SU-DHL-6 (cell line): ENCODE measurements around the gene ZNF507.
"Not testable (repeated sequence)": the region's sequence is repeated elsewhere in the genome, so short reads cannot be mapped to it uniquely, and the experiment has no call there.

Experiments
- H2AFZ ChIP-seq: fragments of 200-600 bp; sonication (generic); 2 replicates; pipeline ENCODE4 v1.6.1; 2014; ENCODE audit warnings: low read depth, mild to moderate bottlenecking, moderate library complexity, mixed read lengths, antibody characterized with exemption, low read length; ENCODE audit not compliant: severe bottlenecking
- H3F3A ChIP-seq: fragments of 200-600 bp; shearing (Covaris generic); 2 replicates; pipeline ENCODE4 v1.6.0; 2016; ENCODE audit warnings: antibody characterized with exemption, mild to moderate bottlenecking; ENCODE audit not compliant: insufficient read depth
- H3K27ac ChIP-seq: fragments of 200-600 bp; sonication (generic); 2 replicates; pipeline ENCODE4 v1.5.1; 2016; ENCODE audit warnings: low read depth, mild to moderate bottlenecking, low read length, moderate library complexity, mixed read lengths
- H3K27me3 ChIP-seq: fragments of 200-600 bp; sonication (generic), shearing (Covaris generic); 2 replicates; pipeline ENCODE4 v1.6.0; 2014; ENCODE audit warnings: mild to moderate bottlenecking, low read length
- H3K36me3 ChIP-seq: fragments of 200-600 bp; sonication (generic); 2 replicates; pipeline ENCODE4 v1.6.1; 2014; ENCODE audit warnings: mild to moderate bottlenecking, low read length, mixed read lengths
- H3K4me2 ChIP-seq: fragments of 300-600, 200-600 bp; shearing (Covaris generic), sonication (generic); 2 replicates; pipeline ENCODE4 v1.6.0; 2014; ENCODE audit warnings: low read length, low read depth, mild to moderate bottlenecking; ENCODE audit not compliant: poor library complexity, severe bottlenecking
- H3K4me3 ChIP-seq: fragments of 200-600 bp; sonication (generic); 2 replicates; pipeline ENCODE4 v1.5.1; 2014; ENCODE audit warnings: antibody characterized with exemption, low read length, mild to moderate bottlenecking, mixed read lengths; ENCODE audit not compliant: insufficient read depth, poor library complexity, severe bottlenecking
- H3K79me2 ChIP-seq: fragments of 200-600 bp; sonication (generic); 2 replicates; pipeline ENCODE4 v1.6.1; 2014; ENCODE audit warnings: mild to moderate bottlenecking, low read length, moderate library complexity; ENCODE audit not compliant: insufficient read depth
- H3K9ac ChIP-seq: fragments of 200-600 bp; sonication (generic); 2 replicates; pipeline ENCODE4 v1.7.0; 2014; ENCODE audit warnings: mild to moderate bottlenecking, low read length
- H3K9me2 ChIP-seq: fragments of 200-600 bp; sonication (generic); replicated peaks from 2 replicates; pipeline ENCODE4 v1.6.1; 2014; ENCODE audit warnings: low read length; ENCODE audit not compliant: insufficient read depth
- H3K9me3 ChIP-seq: fragments of 200-600 bp; sonication (generic); 2 replicates; pipeline ENCODE4 v1.6.1; 2014; ENCODE audit warnings: low read length, mixed read lengths; ENCODE audit not compliant: insufficient read depth
- H4K20me1 ChIP-seq: fragments of 200-600 bp; sonication (generic); 2 replicates; pipeline ENCODE4 v1.6.1; 2014; ENCODE audit warnings: low read depth, mild to moderate bottlenecking, antibody characterized with exemption, low read length, moderate library complexity, mixed read lengths
- EZH2phosphoT487 ChIP-seq: fragments of 200-600 bp; sonication (generic), shearing (Covaris generic); conservative IDR thresholded peaks from 2 replicates; pipeline ENCODE4 v1.6.1; 2018; ENCODE audit warnings: mild to moderate bottlenecking, antibody characterized with exemption, low read length, moderate library complexity, mixed read lengths
- TF ChIP-seq, protein P1 (sequence below): fragments of 200-600 bp; sonication (generic); IDR thresholded peaks from one replicate; pipeline ENCODE4 v1.5.1; 2017; ENCODE audit warnings: antibody characterized with exemption, mild to moderate bottlenecking, low read length, moderate library complexity; ENCODE audit not compliant: insufficient read depth, poor library complexity, severe bottlenecking

ZNF507 gene

DNA sequence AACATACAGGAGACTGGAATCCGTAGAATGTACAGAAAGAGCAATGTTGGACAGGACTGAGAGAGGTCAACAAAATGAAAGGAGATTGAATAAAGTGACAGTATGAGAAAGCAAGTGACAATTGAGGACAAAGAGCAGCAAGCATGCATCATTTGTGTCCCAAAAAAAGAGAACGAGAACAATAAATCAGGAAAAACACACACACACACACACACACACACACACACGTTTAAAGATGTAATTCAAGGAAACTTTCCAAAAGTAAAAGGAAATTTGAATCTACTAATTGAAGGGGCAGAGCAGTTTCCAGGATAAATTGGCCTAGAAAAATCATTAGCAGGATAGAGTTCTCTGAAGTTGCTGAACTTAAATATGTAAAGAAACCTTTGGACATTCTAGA, 77.0 kb downstream of the ZNF507 start:
- Histone ChIP-seq H3K36me3 (peaks cover 3% of the 10 kb centered on the region; the same call in 1 of the 2 replicates), H3K9ac (peak overlapping the region; percentile 14; the same call in 1 of the 2 replicates), H3K9me2 (no peaks in the 10 kb centered on the region)

GRCh38 chr19:32423944-32424343, 78.5 kb downstream of the ZNF507 start:
- H3K9me3 ChIP-seq, H3K9me2 ChIP-seq, H3K27ac ChIP-seq, H3K4me2 ChIP-seq, H3K79me2 ChIP-seq, H3K9ac ChIP-seq, H4K20me1 ChIP-seq, H3K4me3 ChIP-seq, H3K36me3 ChIP-seq, H2AFZ ChIP-seq, H3F3A ChIP-seq, H3K27me3 ChIP-seq: not testable (repeated sequence)

More for the DNA sequence above, 77.0 kb downstream of the ZNF507 start:
- Histone ChIP-seq H4K20me1 (peaks cover 4% of the 10 kb centered on the region; the same call in 1 of the 2 replicates), H3F3A (no peaks in the 10 kb centered on the region), H3K9me3 (no peaks in the 10 kb centered on the region), H3K4me2 (peak overlapping the region; percentile 29), H3K79me2 (no peaks in the 10 kb centered on the region), H3K27ac (peak overlapping the region; percentile 60; the same call in 1 of the 2 replicates), H2AFZ (no peak overlapping the region), H3K4me3 (no peak overlapping the region), H3K27me3 (no peaks in the 10 kb centered on the region)
- TF ChIP-seq EZH2phosphoT487, result no peak
- TF ChIP-seq, protein P1, sequence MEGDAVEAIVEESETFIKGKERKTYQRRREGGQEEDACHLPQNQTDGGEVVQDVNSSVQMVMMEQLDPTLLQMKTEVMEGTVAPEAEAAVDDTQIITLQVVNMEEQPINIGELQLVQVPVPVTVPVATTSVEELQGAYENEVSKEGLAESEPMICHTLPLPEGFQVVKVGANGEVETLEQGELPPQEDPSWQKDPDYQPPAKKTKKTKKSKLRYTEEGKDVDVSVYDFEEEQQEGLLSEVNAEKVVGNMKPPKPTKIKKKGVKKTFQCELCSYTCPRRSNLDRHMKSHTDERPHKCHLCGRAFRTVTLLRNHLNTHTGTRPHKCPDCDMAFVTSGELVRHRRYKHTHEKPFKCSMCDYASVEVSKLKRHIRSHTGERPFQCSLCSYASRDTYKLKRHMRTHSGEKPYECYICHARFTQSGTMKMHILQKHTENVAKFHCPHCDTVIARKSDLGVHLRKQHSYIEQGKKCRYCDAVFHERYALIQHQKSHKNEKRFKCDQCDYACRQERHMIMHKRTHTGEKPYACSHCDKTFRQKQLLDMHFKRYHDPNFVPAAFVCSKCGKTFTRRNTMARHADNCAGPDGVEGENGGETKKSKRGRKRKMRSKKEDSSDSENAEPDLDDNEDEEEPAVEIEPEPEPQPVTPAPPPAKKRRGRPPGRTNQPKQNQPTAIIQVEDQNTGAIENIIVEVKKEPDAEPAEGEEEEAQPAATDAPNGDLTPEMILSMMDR, result no peak

- no peaks in the 10 kb centered on the region for H3K9me2 ChIP-seq
- H3F3A ChIP-seq, result no peaks in the 10 kb centered on the region
- H3K79me2 ChIP-seq, result no peaks in the 10 kb centered on the region
- no peak overlapping the region for H3K27ac ChIP-seq
- no peak overlapping the region for H3K4me2 ChIP-seq
- H3K36me3 ChIP-seq, result no peaks in the 10 kb centered on the region
- H3K4me3 ChIP-seq, result no peak overlapping the region
- no peaks in the 10 kb centered on the region for H4K20me1 ChIP-seq
- TF ChIP-seq, protein P1, result no peak
- no peak for TF ChIP-seq EZH2phosphoT487
- no peaks in the 10 kb centered on the region for H3K27me3 ChIP-seq
- no peaks in the 10 kb centered on the region for H3K9me3 ChIP-seq
- no peak overlapping the region for H3K9ac ChIP-seq
- H2AFZ ChIP-seq, result no peak overlapping the region
These were observed 82.1 kb downstream of the ZNF507 start for GRCh38 chr19:32427536-32427935.

- no peaks in the 10 kb centered on the region for H3K9me2 ChIP-seq
- no peaks in the 10 kb centered on the region for H4K20me1 ChIP-seq
- H3K4me3 ChIP-seq, result no peak overlapping the region
- H3K79me2 ChIP-seq, result no peaks in the 10 kb centered on the region
- no peaks in the 10 kb centered on the region for H3K27me3 ChIP-seq
- H2AFZ ChIP-seq, result no peak overlapping the region
- no peak overlapping the region for H3K27ac ChIP-seq
- H3K4me2 ChIP-seq, result no peak overlapping the region
- H3K9ac ChIP-seq, result no peak overlapping the region
- no peaks in the 10 kb centered on the region for H3F3A ChIP-seq
- TF ChIP-seq, protein P1, result no peak
- no peak for TF ChIP-seq EZH2phosphoT487
- H3K36me3 ChIP-seq, result peaks cover 10% of the 10 kb centered on the region; the same call in 1 of the 2 replicates
- H3K9me3 ChIP-seq, result no peaks in the 10 kb centered on the region
These were observed 91.3 kb downstream of the ZNF507 start for GRCh38 chr19:32436692-32437091.
